ENCODE data around the gene PACSIN1. TPM values are rescaled to one million over a fixed set of nuclear protein-coding genes. Genes with fewer than 3 reads are reported as not detected.

The PACSIN1 gene
- total and polyA plus RNA-seq, 4 donors = 5.8 to 34.8 (median 25.7) TPM

DNA sequence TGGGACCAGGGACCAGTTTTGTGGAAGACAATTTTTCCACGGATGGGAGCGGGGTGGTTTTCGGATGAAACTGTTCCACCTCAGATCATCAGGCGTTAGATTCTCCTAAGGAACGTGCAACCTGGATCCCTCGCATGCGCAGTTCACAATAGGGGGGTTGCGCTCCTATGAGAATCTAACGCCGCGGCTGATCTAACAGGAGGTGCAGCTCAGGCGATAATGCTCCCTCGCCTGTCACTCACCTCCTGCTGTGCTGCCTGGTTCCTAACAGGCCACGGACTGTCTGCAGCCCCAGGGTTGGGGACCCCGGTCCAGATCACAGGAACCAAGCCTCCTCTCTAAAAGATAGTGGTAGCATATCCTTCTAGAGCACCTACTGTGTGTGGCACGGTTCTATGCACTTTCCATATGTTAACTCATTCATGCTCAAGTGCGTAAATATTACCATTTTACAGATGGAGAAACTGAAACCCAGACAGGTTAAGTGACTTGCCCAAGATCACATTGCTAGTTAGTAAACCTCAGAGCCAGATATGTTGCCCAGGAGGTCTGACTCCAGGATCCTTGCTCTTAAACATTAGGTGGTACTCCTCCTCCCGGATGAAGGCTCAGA lies 65.0 kb downstream of the PACSIN1 start:
- H3K27me3 ChIP-seq (ENCODE audit: control insufficient read depth, insufficient read depth, low read length) = no peaks in the 10 kb centered on the region
- H3K9me3 ChIP-seq (ENCODE audit: control insufficient read depth, insufficient read depth, low read length) = no peaks in the 10 kb centered on the region
- no peak overlapping the region for H3K4me3 ChIP-seq (ENCODE audit: low read depth, low read length)
- 90% methylated on average over 16 of the region's 18 CpGs for WGBS (ENCODE audit: insufficient coverage)
- H3K4me1 ChIP-seq (ENCODE audit: control insufficient read depth, insufficient read depth, low read length) = peaks cover 32% of the 10 kb centered on the region
- no peak overlapping the region for H3K27ac ChIP-seq (ENCODE audit: low read depth, low read length)
- DNase-seq (ENCODE audit: low read depth in 4 of 6, low spot score in 6 of 6) = no peak
- peaks cover 36% of the 10 kb centered on the region for H3K36me3 ChIP-seq (ENCODE audit: control insufficient read depth, insufficient read depth, low read length)

GRCh38 chr6:34531580-34532201 lies 65.8 kb downstream of the PACSIN1 start:
- 49% methylated on average over 29 of the region's 29 CpGs for WGBS (ENCODE audit: insufficient coverage)
- peak in 3 of 6 donors; percentile 42 to 98 (median 93) for DNase-seq (ENCODE audit: low read depth in 4 of 6, low spot score in 6 of 6)

GRCh38 chr6:34532230-34532629 lies 66.4 kb downstream of the PACSIN1 start:
- DNase-seq (ENCODE audit: low read depth in 4 of 6, low spot score in 6 of 6) = no peak
- peak overlapping the region; percentile 32 for H3K4me3 ChIP-seq (ENCODE audit: low read depth, low read length)
- WGBS (ENCODE audit: insufficient coverage) = 41% methylated on average over 11 of the region's 15 CpGs

More at GRCh38 chr6:34531580-34532201, 65.8 kb downstream of the PACSIN1 start:
- no peaks in the 10 kb centered on the region for H3K27me3 ChIP-seq (ENCODE audit: control insufficient read depth, insufficient read depth, low read length)
- H3K36me3 ChIP-seq (ENCODE audit: control insufficient read depth, insufficient read depth, low read length) = peaks cover 36% of the 10 kb centered on the region
- H3K27ac ChIP-seq (ENCODE audit: low read depth, low read length) = no peak overlapping the region
- H3K4me3 ChIP-seq (ENCODE audit: low read depth, low read length) = peak overlapping the region; percentile 32
- H3K9me3 ChIP-seq (ENCODE audit: control insufficient read depth, insufficient read depth, low read length) = no peaks in the 10 kb centered on the region
- peaks cover 32% of the 10 kb centered on the region for H3K4me1 ChIP-seq (ENCODE audit: control insufficient read depth, insufficient read depth, low read length)

GRCh38 chr6:34534146-34534545 lies 68.3 kb downstream of the PACSIN1 start:
- H3K27me3 ChIP-seq (ENCODE audit: control insufficient read depth, insufficient read depth, low read length) = no peaks in the 10 kb centered on the region
- H3K4me1 ChIP-seq (ENCODE audit: control insufficient read depth, insufficient read depth, low read length) = peaks cover 34% of the 10 kb centered on the region
- 88% methylated on average over 6 of the region's 6 CpGs for WGBS (ENCODE audit: insufficient coverage)
- H3K4me3 ChIP-seq (ENCODE audit: low read depth, low read length) = no peak overlapping the region
- peaks cover 36% of the 10 kb centered on the region for H3K36me3 ChIP-seq (ENCODE audit: control insufficient read depth, insufficient read depth, low read length)
- DNase-seq (ENCODE audit: low read depth in 4 of 6, low spot score in 6 of 6) = no peak
- H3K9me3 ChIP-seq (ENCODE audit: control insufficient read depth, insufficient read depth, low read length) = no peaks in the 10 kb centered on the region
- no peak overlapping the region for H3K27ac ChIP-seq (ENCODE audit: low read depth, low read length)

More at GRCh38 chr6:34532230-34532629, 66.4 kb downstream of the PACSIN1 start:
- no peak overlapping the region for H3K27ac ChIP-seq (ENCODE audit: low read depth, low read length)
- no peaks in the 10 kb centered on the region for H3K9me3 ChIP-seq (ENCODE audit: control insufficient read depth, insufficient read depth, low read length)
- H3K36me3 ChIP-seq (ENCODE audit: control insufficient read depth, insufficient read depth, low read length) = peaks cover 36% of the 10 kb centered on the region
- H3K4me1 ChIP-seq (ENCODE audit: control insufficient read depth, insufficient read depth, low read length) = peaks cover 32% of the 10 kb centered on the region
- H3K27me3 ChIP-seq (ENCODE audit: control insufficient read depth, insufficient read depth, low read length) = no peaks in the 10 kb centered on the region

GRCh38 chr6:34534656-34535055 lies 68.8 kb downstream of the PACSIN1 start:
- 81% methylated on average over 12 of the region's 16 CpGs for WGBS (ENCODE audit: insufficient coverage)
- H3K27ac ChIP-seq (ENCODE audit: low read depth, low read length) = no peak overlapping the region

GRCh38 chr6:34535199-34535598 lies 69.3 kb downstream of the PACSIN1 start:
- Histone ChIP-seq H3K36me3 (ENCODE audit: control insufficient read depth, insufficient read depth, low read length) (peaks cover 30% of the 10 kb centered on the region), H3K27ac (ENCODE audit: low read depth, low read length) (no peak overlapping the region), H3K4me1 (ENCODE audit: control insufficient read depth, insufficient read depth, low read length) (peaks cover 31% of the 10 kb centered on the region), H3K4me3 (ENCODE audit: low read depth, low read length) (no peak overlapping the region), H3K9me3 (ENCODE audit: control insufficient read depth, insufficient read depth, low read length) (no peaks in the 10 kb centered on the region), H3K27me3 (ENCODE audit: control insufficient read depth, insufficient read depth, low read length) (no peaks in the 10 kb centered on the region)
- WGBS (ENCODE audit: insufficient coverage) = 96% methylated on average over 6 of the region's 6 CpGs
- DNase-seq (ENCODE audit: low read depth in 4 of 6, low spot score in 6 of 6) = no peak

More at GRCh38 chr6:34534656-34535055, 68.8 kb downstream of the PACSIN1 start:
- Histone ChIP-seq H3K36me3 (ENCODE audit: control insufficient read depth, insufficient read depth, low read length) (peaks cover 36% of the 10 kb centered on the region), H3K27me3 (ENCODE audit: control insufficient read depth, insufficient read depth, low read length) (no peaks in the 10 kb centered on the region), H3K4me1 (ENCODE audit: control insufficient read depth, insufficient read depth, low read length) (peaks cover 34% of the 10 kb centered on the region), H3K4me3 (ENCODE audit: low read depth, low read length) (no peak overlapping the region), H3K9me3 (ENCODE audit: control insufficient read depth, insufficient read depth, low read length) (no peaks in the 10 kb centered on the region)
- no peak for DNase-seq (ENCODE audit: low read depth in 4 of 6, low spot score in 6 of 6)

DNA sequence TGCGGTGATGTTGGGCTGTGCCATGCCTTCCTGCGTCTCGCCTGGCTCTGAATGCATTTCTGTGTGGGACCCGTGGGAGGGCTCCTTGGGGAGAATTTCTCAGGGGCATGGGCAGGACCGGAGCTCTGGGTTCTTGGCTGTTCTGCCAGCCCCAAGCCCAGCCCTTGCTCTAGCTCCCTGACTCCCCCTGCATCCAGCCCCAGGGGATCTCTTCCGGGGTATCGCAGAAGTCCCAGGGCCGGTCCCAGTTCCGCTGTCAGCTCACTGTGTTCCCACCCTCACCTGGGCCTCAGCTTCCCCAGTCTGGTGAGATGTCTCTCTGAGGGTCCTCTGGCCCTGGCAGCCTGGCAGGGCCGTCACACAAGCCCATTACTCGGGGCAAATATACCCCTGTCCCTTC lies 69.8 kb downstream of the PACSIN1 start:
- no peak overlapping the region for H3K4me3 ChIP-seq (ENCODE audit: low read depth, low read length)
- WGBS (ENCODE audit: insufficient coverage) = 74% methylated on average over 9 of the region's 11 CpGs
- peaks cover 27% of the 10 kb centered on the region for H3K36me3 ChIP-seq (ENCODE audit: control insufficient read depth, insufficient read depth, low read length)
- H3K27ac ChIP-seq (ENCODE audit: low read depth, low read length) = no peak overlapping the region
- peaks cover 29% of the 10 kb centered on the region for H3K4me1 ChIP-seq (ENCODE audit: control insufficient read depth, insufficient read depth, low read length)
- H3K9me3 ChIP-seq (ENCODE audit: control insufficient read depth, insufficient read depth, low read length) = no peaks in the 10 kb centered on the region
- H3K27me3 ChIP-seq (ENCODE audit: control insufficient read depth, insufficient read depth, low read length) = no peaks in the 10 kb centered on the region
- no peak for DNase-seq (ENCODE audit: low read depth in 4 of 6, low spot score in 6 of 6)

DNA sequence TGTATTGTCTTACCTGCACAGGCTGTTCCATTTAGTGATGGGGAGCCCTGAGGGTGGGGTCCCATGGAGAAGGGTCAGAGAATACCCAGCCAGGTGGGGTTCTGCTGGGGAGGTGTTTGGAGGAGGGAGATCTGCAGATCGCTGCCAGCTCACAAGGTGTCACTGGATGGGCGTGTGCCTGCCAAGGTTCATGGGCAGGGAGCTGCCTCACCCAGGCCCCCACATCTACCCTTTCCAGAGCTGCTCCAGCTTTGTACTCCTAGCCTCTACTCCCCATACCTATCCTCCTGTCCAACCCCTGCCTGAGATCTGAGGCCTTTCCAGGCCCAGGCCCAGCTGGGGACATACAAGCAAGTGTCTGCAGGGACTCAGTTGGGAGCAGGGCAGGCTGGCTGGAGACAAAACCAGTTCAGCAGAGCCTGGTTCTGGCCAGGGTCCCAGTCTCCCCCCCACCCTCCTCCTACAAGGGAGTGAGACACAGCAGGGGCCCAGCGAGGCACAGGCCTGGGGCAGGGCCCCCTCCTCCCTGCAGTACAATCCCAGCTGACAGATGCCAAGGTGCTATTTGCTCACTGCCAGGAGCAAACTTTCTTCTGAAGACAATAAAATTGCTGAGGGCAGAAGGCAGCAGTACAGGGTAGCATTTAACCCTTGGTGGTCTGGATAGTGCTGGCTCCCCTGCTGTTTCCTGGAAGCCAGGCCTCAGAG lies 70.5 kb downstream of the PACSIN1 start:
- H3K9me3 ChIP-seq (ENCODE audit: control insufficient read depth, insufficient read depth, low read length) = no peaks in the 10 kb centered on the region
- 55% methylated on average over 2 of the region's 3 CpGs for WGBS (ENCODE audit: insufficient coverage)
- no peak overlapping the region for H3K4me3 ChIP-seq (ENCODE audit: low read depth, low read length)
- H3K4me1 ChIP-seq (ENCODE audit: control insufficient read depth, insufficient read depth, low read length) = peaks cover 29% of the 10 kb centered on the region
- no peak overlapping the region for H3K27ac ChIP-seq (ENCODE audit: low read depth, low read length)
- DNase-seq (ENCODE audit: low read depth in 4 of 6, low spot score in 6 of 6) = peak in 2 of 6 donors; percentile 63 to 74
- H3K27me3 ChIP-seq (ENCODE audit: control insufficient read depth, insufficient read depth, low read length) = no peaks in the 10 kb centered on the region
- peaks cover 27% of the 10 kb centered on the region for H3K36me3 ChIP-seq (ENCODE audit: control insufficient read depth, insufficient read depth, low read length)

- Histone ChIP-seq H3K27me3 (ENCODE audit: control insufficient read depth, insufficient read depth, low read length) (no peaks in the 10 kb centered on the region), H3K4me1 (ENCODE audit: control insufficient read depth, insufficient read depth, low read length) (peaks cover 29% of the 10 kb centered on the region), H3K4me3 (ENCODE audit: low read depth, low read length) (no peak overlapping the region), H3K36me3 (ENCODE audit: control insufficient read depth, insufficient read depth, low read length) (peaks cover 26% of the 10 kb centered on the region), H3K27ac (ENCODE audit: low read depth, low read length) (no peak overlapping the region), H3K9me3 (ENCODE audit: control insufficient read depth, insufficient read depth, low read length) (no peaks in the 10 kb centered on the region)
- 84% methylated on average over 13 of the region's 15 CpGs for WGBS (ENCODE audit: insufficient coverage)
- no peak for DNase-seq (ENCODE audit: low read depth in 4 of 6, low spot score in 6 of 6)
Measured at GRCh38 chr6:34536959-34537848, 71.3 kb downstream of the PACSIN1 start.
